DOHH2 (cell line): ENCODE results near the gene NEMP1.

Source experiments
- CTCF ChIP-seq: fragments of 200-600 bp; sonication (generic); IDR thresholded peaks from one replicate; pipeline ENCODE4 v1.5.1; 2014; ENCODE audit warnings: antibody characterized with exemption, mild to moderate bottlenecking, low read depth, low read length; ENCODE audit not compliant: poor library complexity, severe bottlenecking
- EZH2phosphoT487 ChIP-seq: fragments of 200-600 bp; sonication (generic); IDR thresholded peaks from 2 replicates; pipeline ENCODE4 v1.6.1; 2017; ENCODE audit warnings: borderline replicate concordance, mild to moderate bottlenecking, antibody characterized with exemption, low read length, moderate library complexity, mixed read lengths

- TF ChIP-seq CTCF, result no peak
- no peak for TF ChIP-seq EZH2phosphoT487
Measured at GRCh38 chr12:57042695-57043094, 35.9 kb downstream of the NEMP1 start.
